ENCODE results near the gene SNX33. TPM values are rescaled to one million over a fixed set of nuclear protein-coding genes. Genes with fewer than 3 reads are reported as not detected.

Gene SNX33
- total RNA-seq, 1 donor from 2014 or later, result 17.3 TPM

- peaks cover 10% of the 10 kb centered on the region for H3K4me1 Mint-ChIP-seq (ENCODE audit: unreplicated experiment)
- no peak for TF ChIP-seq CTCF (IDR thresholded peaks at IDR 0.05; ENCODE audit: unreplicated experiment)
- DNase-seq (ENCODE audit: low spot score), result no peak
- H3K36me3 Mint-ChIP-seq (ENCODE audit: low read depth, unreplicated experiment), result no peaks in the 10 kb centered on the region
- H3K27me3 Mint-ChIP-seq (ENCODE audit: unreplicated experiment), result peaks cover 8% of the 10 kb centered on the region
- H3K27ac Mint-ChIP-seq (ENCODE audit: unreplicated experiment), result no peak overlapping the region
- H3K9me3 Mint-ChIP-seq (ENCODE audit: unreplicated experiment), result no peaks in the 10 kb centered on the region
- peak overlapping the region; percentile 22 for H3K4me3 Mint-ChIP-seq (ENCODE audit: unreplicated experiment)
Measured at GRCh38 chr15:75672646-75673425, 25.1 kb downstream of the SNX33 start.

DNA sequence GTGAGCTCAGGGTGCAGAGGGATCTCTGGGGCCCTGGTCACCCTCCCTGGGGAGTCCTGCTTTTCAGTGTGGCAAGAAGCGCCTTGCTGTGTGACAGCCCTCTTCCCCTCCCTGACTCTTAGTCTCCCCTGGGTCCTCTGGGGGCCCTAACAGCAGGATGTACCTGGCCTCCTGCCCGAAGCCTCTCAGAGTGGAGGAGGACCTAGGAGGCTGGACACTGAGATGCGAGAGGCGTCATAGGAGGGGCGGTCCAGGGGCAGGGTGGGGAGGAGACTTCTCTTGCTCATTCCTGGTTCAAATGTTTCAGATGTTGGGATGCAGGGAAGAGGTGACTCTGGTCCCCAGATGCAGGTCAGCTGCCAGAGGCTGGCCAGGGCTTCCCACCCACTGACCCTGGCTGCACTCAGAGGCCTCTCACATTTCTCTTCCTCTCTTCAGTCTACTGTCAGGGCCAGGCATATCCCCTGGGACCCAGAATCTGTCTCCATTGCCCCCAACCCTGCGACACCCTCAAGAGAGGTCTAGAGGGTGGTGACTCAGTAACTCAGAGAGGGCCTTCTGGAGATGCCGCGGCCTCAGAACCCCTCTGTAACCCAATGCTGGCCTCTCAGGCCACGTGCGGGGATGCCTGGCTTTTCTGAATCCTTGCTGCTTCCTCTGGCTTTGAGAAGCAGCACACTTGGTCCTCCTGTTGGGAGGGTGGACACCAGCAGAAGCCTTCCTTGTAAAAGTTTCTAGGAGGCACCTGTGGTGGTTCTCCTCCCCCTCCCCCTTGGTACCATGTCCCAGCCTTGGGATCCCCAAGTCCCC is 25.9 kb downstream of the SNX33 start:
- H3K27ac Mint-ChIP-seq (ENCODE audit: unreplicated experiment), result no peak overlapping the region
- no peak for TF ChIP-seq CTCF (IDR thresholded peaks at IDR 0.05; ENCODE audit: unreplicated experiment)

DNA sequence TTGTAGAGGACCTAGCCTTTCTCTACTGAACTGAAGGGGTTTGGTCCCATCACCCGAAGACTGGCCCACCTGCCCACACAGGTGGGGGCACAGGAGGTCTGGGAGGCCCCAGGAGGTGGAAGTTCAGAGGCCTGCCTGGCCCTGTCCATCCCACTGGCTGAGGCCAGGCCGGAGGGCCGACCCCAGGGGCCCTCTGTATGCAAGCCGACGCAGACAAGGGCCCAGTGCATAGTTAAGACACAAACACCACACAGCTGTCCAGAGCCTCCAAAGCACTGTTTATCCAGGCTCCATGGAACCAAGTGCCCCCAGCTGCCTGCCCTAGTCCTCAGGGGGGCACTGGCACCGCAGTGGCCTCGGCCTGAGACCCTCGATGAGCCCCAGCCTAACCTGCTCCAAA is 26.7 kb downstream of the SNX33 start:
- no peak overlapping the region for H3K27ac Mint-ChIP-seq (ENCODE audit: unreplicated experiment)
- DNase-seq (ENCODE audit: low spot score), result no peak
- H3K4me3 Mint-ChIP-seq (ENCODE audit: unreplicated experiment), result no peak overlapping the region
- peaks cover 10% of the 10 kb centered on the region for H3K4me1 Mint-ChIP-seq (ENCODE audit: unreplicated experiment)
- H3K27me3 Mint-ChIP-seq (ENCODE audit: unreplicated experiment), result peaks cover 13% of the 10 kb centered on the region
- H3K9me3 Mint-ChIP-seq (ENCODE audit: unreplicated experiment), result no peaks in the 10 kb centered on the region
- no peaks in the 10 kb centered on the region for H3K36me3 Mint-ChIP-seq (ENCODE audit: low read depth, unreplicated experiment)
- TF ChIP-seq CTCF (IDR thresholded peaks at IDR 0.05; ENCODE audit: unreplicated experiment), result no peak

More for the DNA sequence above, 25.9 kb downstream of the SNX33 start:
- Mint-ChIP-seq H3K27me3 (ENCODE audit: unreplicated experiment) (peaks cover 10% of the 10 kb centered on the region), H3K9me3 (ENCODE audit: unreplicated experiment) (no peaks in the 10 kb centered on the region), H3K4me1 (ENCODE audit: unreplicated experiment) (peaks cover 10% of the 10 kb centered on the region), H3K4me3 (ENCODE audit: unreplicated experiment) (no peak overlapping the region), H3K36me3 (ENCODE audit: low read depth, unreplicated experiment) (no peaks in the 10 kb centered on the region)
- no peak for DNase-seq (ENCODE audit: low spot score)

- no peaks in the 10 kb centered on the region for H3K9me3 Mint-ChIP-seq (ENCODE audit: unreplicated experiment)
- H3K27ac Mint-ChIP-seq (ENCODE audit: unreplicated experiment), result no peak overlapping the region
- H3K36me3 Mint-ChIP-seq (ENCODE audit: low read depth, unreplicated experiment), result no peaks in the 10 kb centered on the region
- no peak for TF ChIP-seq CTCF (IDR thresholded peaks at IDR 0.05; ENCODE audit: unreplicated experiment)
- H3K4me3 Mint-ChIP-seq (ENCODE audit: unreplicated experiment), result no peak overlapping the region
- no peak for DNase-seq (ENCODE audit: low spot score)
- peaks cover 10% of the 10 kb centered on the region for H3K4me1 Mint-ChIP-seq (ENCODE audit: unreplicated experiment)
- peaks cover 15% of the 10 kb centered on the region for H3K27me3 Mint-ChIP-seq (ENCODE audit: unreplicated experiment)
Measured at GRCh38 chr15:75675579-75676404, 28.1 kb downstream of the SNX33 start.

Measured in endothelial cell (in vitro differentiated cells).